Effector CD4-positive, alpha-beta T cell (primary cell): ENCODE measurements around the gene SIX5.

ENCODE experiments used
- DNase-seq: peaks from one replicate; pipeline ENCODE4 v3.0.0-alpha.2; 2020

SIX5 gene

GRCh38 chr19:45773384-45773783 is 4.3 kb upstream of the SIX5 start:
- no peak for DNase-seq

- DNase-seq, result no peak
Observed at GRCh38 chr19:45772912-45773311, 3.9 kb upstream of the SIX5 start.

- no peak for DNase-seq
Observed at GRCh38 chr19:45772130-45772840, 3.2 kb upstream of the SIX5 start.

- DNase-seq, result no peak
Observed at GRCh38 chr19:45771311-45771933, 2.4 kb upstream of the SIX5 start.

GRCh38 chr19:45770192-45771101 is 1.4 kb upstream of the SIX5 start:
- peak; percentile 88 for DNase-seq

- DNase-seq, result peak; percentile 57
Observed at GRCh38 chr19:45769821-45770191, 754 bp upstream of the SIX5 start.

GRCh38 chr19:45768655-45768983 is 433 bp downstream of the SIX5 start:
- peak; percentile 30 for DNase-seq

GRCh38 chr19:45767881-45768654 is 984 bp downstream of the SIX5 start:
- no peak for DNase-seq

- no peak for DNase-seq
Observed at GRCh38 chr19:45767410-45767880, 1.6 kb downstream of the SIX5 start.

GRCh38 chr19:45766869-45767346 is 2.1 kb downstream of the SIX5 start:
- no peak for DNase-seq

- no peak for DNase-seq
Observed at GRCh38 chr19:45766296-45766868, 2.7 kb downstream of the SIX5 start.

- no peak for DNase-seq
Observed at GRCh38 chr19:45765702-45766295, 3.3 kb downstream of the SIX5 start.

GRCh38 chr19:45764945-45765701 is 3.9 kb downstream of the SIX5 start:
- no peak for DNase-seq

- DNase-seq, result no peak
Observed at GRCh38 chr19:45764475-45764874, 4.6 kb downstream of the SIX5 start.

GRCh38 chr19:45763691-45764294 is 5.3 kb downstream of the SIX5 start:
- DNase-seq, result no peak

GRCh38 chr19:45762870-45763631 is 6.0 kb downstream of the SIX5 start:
- no peak for DNase-seq

GRCh38 chr19:45761714-45762113 is 7.3 kb downstream of the SIX5 start:
- no peak for DNase-seq

- no peak for DNase-seq
Observed at GRCh38 chr19:45758921-45759320, 10.1 kb downstream of the SIX5 start.

- no peak for DNase-seq
Observed at GRCh38 chr19:45757695-45758094, 11.4 kb downstream of the SIX5 start.

GRCh38 chr19:45754323-45754722 is 14.7 kb downstream of the SIX5 start:
- no peak for DNase-seq
